ENCODE measurements around the gene SPIRE1.

- TF ChIP-seq CTCF (conservative IDR thresholded peaks at IDR 0.05; ENCODE audit: low read length) (no peak), EZH2phosphoT487 (IDR thresholded peaks at IDR 0.05; ENCODE audit: borderline replicate concordance) (no peak)
Measured at GRCh38 chr18:12703096-12703567, 45.2 kb upstream of the SPIRE1 start.

All from Loucy (cell line).